SK-N-MC (cell line): ENCODE measurements around the gene TNRC6B.

Source experiments
- DNase-seq: peaks from one replicate; pipeline ENCODE4 v3.0.0-alpha.2; 2011; ENCODE audit warnings: low read depth, low spot score
- H3K27ac ChIP-seq: fragments of 200-600 bp; sonication (generic); 2 replicates; pipeline ENCODE4 v1.5.1; 2016; ENCODE audit warnings: mixed run types
- H3K36me3 ChIP-seq: fragments of 200-600 bp; sonication (generic); 2 replicates; pipeline ENCODE4 v1.6.1; 2017; ENCODE audit warnings: antibody characterized with exemption, low read length, mixed read lengths; ENCODE audit not compliant: insufficient read depth
- H3K4me3 ChIP-seq: fragments of 200-600 bp; sonication (generic); 2 replicates; pipeline ENCODE4 v1.5.1; 2016
- H3K9ac ChIP-seq: fragments of 200-600 bp; sonication (generic); 2 replicates; pipeline ENCODE4 v1.8.0; 2017; ENCODE audit warnings: mixed run types, mixed read lengths; ENCODE audit not compliant: insufficient read length
- H3K9me3 ChIP-seq: fragments of 200-600 bp; sonication (generic); 2 replicates; pipeline ENCODE4 v1.6.1; 2017; ENCODE audit warnings: low read depth, mild to moderate bottlenecking, antibody characterized with exemption, low read length, moderate library complexity, mixed read lengths
- EZH2 ChIP-seq: fragments of 200-600 bp; sonication (generic); IDR thresholded peaks from one replicate; pipeline ENCODE4 v1.6.1; 2017; ENCODE audit warnings: antibody characterized with exemption
- FOXP2 ChIP-seq: optimal IDR thresholded peaks from 2 replicates; pipeline ENCODE3; 2011; ENCODE audit warnings: mild to moderate bottlenecking, moderate library complexity; ENCODE audit not compliant: insufficient read depth; ENCODE audit errors: extremely low read length, control extremely low read depth
- POLR2AphosphoS5 ChIP-seq: IDR thresholded peaks from 2 replicates; pipeline ENCODE4 v1.6.1; 2012; ENCODE audit warnings: mild to moderate bottlenecking, low read depth, low read length, borderline replicate concordance

The TNRC6B gene

DNA sequence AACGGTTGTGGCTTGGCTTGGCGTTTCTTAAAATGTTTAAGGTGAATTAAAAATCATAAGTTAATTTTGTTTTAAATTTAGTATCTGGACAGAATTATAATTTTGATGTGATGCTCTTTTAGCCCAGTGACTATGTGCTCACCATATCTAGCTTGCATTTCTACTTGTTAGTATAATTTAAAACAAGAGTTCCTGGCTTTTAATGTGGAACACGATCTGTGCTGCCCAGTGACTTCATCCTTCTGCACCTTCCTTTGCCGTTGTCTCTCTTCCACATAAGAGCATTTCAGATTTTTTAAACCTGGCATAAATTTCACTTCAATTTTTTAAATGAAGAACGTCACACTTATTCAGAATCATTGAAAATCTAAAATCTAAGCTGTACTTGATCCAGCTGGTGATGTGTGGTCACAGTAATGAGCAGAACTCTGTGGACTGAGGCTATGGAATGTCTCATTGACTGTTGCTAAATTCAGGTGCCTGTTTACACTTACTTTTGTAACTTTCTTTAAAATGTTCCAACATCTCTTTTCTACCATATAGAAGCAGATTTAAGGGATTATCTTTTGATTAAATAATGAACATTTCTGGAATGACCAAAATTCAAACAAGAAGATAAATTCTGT lies 93.1 kb downstream of the TNRC6B start:
- Histone ChIP-seq H3K27ac (no peak overlapping the region), H3K4me3 (no peak overlapping the region), H3K9ac (no peak overlapping the region), H3K9me3 (no peaks in the 10 kb centered on the region), H3K36me3 (peaks cover 31% of the 10 kb centered on the region)
- TF ChIP-seq POLR2AphosphoS5: no peak
- DNase-seq: no peak

DNA sequence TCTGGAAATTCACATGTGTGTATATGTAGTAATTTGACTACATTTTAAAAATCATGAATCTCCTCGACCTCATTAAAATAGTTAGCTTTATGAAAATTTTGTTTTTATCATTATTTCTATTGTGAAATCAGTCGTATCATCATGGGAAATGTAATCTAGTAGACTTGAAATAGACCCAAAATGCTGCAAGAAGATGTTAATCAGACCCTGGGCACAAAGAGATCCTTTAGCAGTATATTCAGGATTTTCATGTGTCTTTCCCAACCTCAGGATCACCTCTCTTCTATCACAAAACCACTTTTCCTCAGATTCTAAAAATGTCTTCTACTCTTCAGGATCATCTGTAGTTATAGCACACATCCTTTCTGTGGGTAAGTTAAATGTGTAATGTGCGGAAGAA lies 93.7 kb downstream of the TNRC6B start:
- Histone ChIP-seq H3K9me3 (no peaks in the 10 kb centered on the region), H3K4me3 (no peak overlapping the region), H3K9ac (no peak overlapping the region), H3K27ac (no peak overlapping the region), H3K36me3 (peaks cover 31% of the 10 kb centered on the region)
- no peak for TF ChIP-seq POLR2AphosphoS5
- no peak for TF ChIP-seq EZH2
- TF ChIP-seq FOXP2: no peak
- DNase-seq: no peak

DNA sequence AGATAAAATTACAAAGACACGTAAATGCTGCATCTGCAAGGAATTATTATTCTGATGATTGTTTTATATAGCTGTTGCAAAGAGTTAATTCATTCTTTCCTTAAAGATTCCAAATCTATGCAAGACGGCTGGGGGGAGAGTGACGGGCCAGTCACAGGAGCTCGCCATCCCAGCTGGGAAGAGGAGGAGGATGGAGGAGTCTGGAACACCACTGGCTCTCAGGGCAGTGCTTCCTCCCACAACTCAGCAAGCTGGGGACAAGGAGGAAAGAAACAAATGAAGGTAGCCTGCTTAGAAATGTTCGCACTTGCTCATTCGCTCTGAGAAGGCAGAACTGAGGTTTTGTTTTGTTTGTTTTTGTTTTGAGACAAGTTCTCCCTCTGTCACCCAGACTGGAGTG lies 95.6 kb downstream of the TNRC6B start:
- Histone ChIP-seq H3K9me3 (no peaks in the 10 kb centered on the region), H3K4me3 (no peak overlapping the region), H3K36me3 (peaks cover 34% of the 10 kb centered on the region), H3K27ac (no peak overlapping the region), H3K9ac (no peak overlapping the region)
- no peak for DNase-seq
- TF ChIP-seq POLR2AphosphoS5 (no peak), FOXP2 (no peak), EZH2 (no peak)

GRCh38 chr22:40276996-40277823 lies 99.5 kb downstream of the TNRC6B start:
- Histone ChIP-seq H3K36me3 (peaks cover 65% of the 10 kb centered on the region), H3K9me3 (no peaks in the 10 kb centered on the region), H3K27ac (no peak overlapping the region), H3K9ac (no peak overlapping the region), H3K4me3 (no peak overlapping the region)
- DNase-seq: no peak
- TF ChIP-seq POLR2AphosphoS5 (no peak), FOXP2 (no peak), EZH2 (no peak)

GRCh38 chr22:40279017-40279416 lies 101.3 kb downstream of the TNRC6B start:
- DNase-seq: no peak
- no peak overlapping the region for H3K27ac ChIP-seq
- TF ChIP-seq POLR2AphosphoS5: no peak
- TF ChIP-seq FOXP2: no peak
- TF ChIP-seq EZH2: no peak

GRCh38 chr22:40281717-40282116 lies 104.0 kb downstream of the TNRC6B start:
- TF ChIP-seq EZH2 (no peak), FOXP2 (no peak), POLR2AphosphoS5 (no peak)
- Histone ChIP-seq H3K36me3 (peaks cover 74% of the 10 kb centered on the region), H3K4me3 (no peak overlapping the region), H3K27ac (no peak overlapping the region), H3K9ac (no peak overlapping the region), H3K9me3 (no peaks in the 10 kb centered on the region)
- no peak for DNase-seq

More at GRCh38 chr22:40279017-40279416, 101.3 kb downstream of the TNRC6B start:
- peaks cover 61% of the 10 kb centered on the region for H3K36me3 ChIP-seq
- no peaks in the 10 kb centered on the region for H3K9me3 ChIP-seq
- H3K9ac ChIP-seq: no peak overlapping the region
- H3K4me3 ChIP-seq: no peak overlapping the region

- TF ChIP-seq FOXP2: no peak
- no peak for TF ChIP-seq EZH2
- TF ChIP-seq POLR2AphosphoS5: no peak
- Histone ChIP-seq H3K9me3 (no peaks in the 10 kb centered on the region), H3K36me3 (peaks cover 71% of the 10 kb centered on the region), H3K9ac (no peak overlapping the region), H3K27ac (no peak overlapping the region), H3K4me3 (no peak overlapping the region)
- DNase-seq: no peak
Observed at GRCh38 chr22:40285513-40285912, 107.8 kb downstream of the TNRC6B start.

- Histone ChIP-seq H3K27ac (no peak overlapping the region), H3K9me3 (no peaks in the 10 kb centered on the region), H3K4me3 (no peak overlapping the region), H3K9ac (no peak overlapping the region), H3K36me3 (peaks cover 65% of the 10 kb centered on the region)
- TF ChIP-seq FOXP2: no peak
- DNase-seq: no peak
Observed at GRCh38 chr22:40289991-40290459, 112.3 kb downstream of the TNRC6B start.
